ENCODE data around the gene FAM72A.
"Not testable (repeated sequence)": the region's sequence is repeated elsewhere in the genome, so short reads cannot be mapped to it uniquely, and the experiment has no call there.

Gene FAM72A

GRCh38 chr1:206215600-206216392, 13.2 kb upstream of the FAM72A start:
- DNase-seq, result not testable (repeated sequence)

GRCh38 chr1:206210802-206211201, 8.2 kb upstream of the FAM72A start:
- DNase-seq, result peak; percentile 1

GRCh38 chr1:206205569-206205968, 2.9 kb upstream of the FAM72A start:
- DNase-seq, result not testable (repeated sequence)

- peak; percentile 2 for DNase-seq
Measured at GRCh38 chr1:206204871-206205270, 2.2 kb upstream of the FAM72A start.

GRCh38 chr1:206204159-206204511, 1.5 kb upstream of the FAM72A start:
- not testable (repeated sequence) for DNase-seq

- peak; percentile 49 for DNase-seq
Measured at GRCh38 chr1:206203364-206204158, 922 bp upstream of the FAM72A start, which contains the start of gene SRGAP2. Gene SRGAP2 (plus strand): TSS chr1:206203541. CDS start chr1:206205971, 2,430 bp downstream.

GRCh38 chr1:206196748-206197424, 5.8 kb downstream of the FAM72A start:
- DNase-seq, result peak; percentile 0

- DNase-seq, result not testable (repeated sequence)
Measured at GRCh38 chr1:206195182-206195581, 7.5 kb downstream of the FAM72A start.

GRCh38 chr1:206186826-206187225, 15.8 kb downstream of the FAM72A start:
- not testable (repeated sequence) for DNase-seq

- DNase-seq, result not testable (repeated sequence)
Measured at GRCh38 chr1:206185778-206186177, 16.9 kb downstream of the FAM72A start.

- not testable (repeated sequence) for DNase-seq
Measured at GRCh38 chr1:206183788-206184187, 18.9 kb downstream of the FAM72A start.

- not testable (repeated sequence) for DNase-seq
Measured at GRCh38 chr1:206182368-206183317, 20.0 kb downstream of the FAM72A start.

- not testable (repeated sequence) for DNase-seq
Measured at GRCh38 chr1:206179666-206180065, 23.0 kb downstream of the FAM72A start.

GRCh38 chr1:206178061-206178989, 24.3 kb downstream of the FAM72A start:
- peak; percentile 0 for DNase-seq

- DNase-seq, result not testable (repeated sequence)
Measured at GRCh38 chr1:206176114-206176502, 26.5 kb downstream of the FAM72A start.

GRCh38 chr1:206175459-206176113, 27.1 kb downstream of the FAM72A start:
- DNase-seq, result peak; percentile 2

- DNase-seq, result peak; percentile 1
Measured at GRCh38 chr1:206174182-206174868, 28.3 kb downstream of the FAM72A start.

GRCh38 chr1:206173110-206173719, 29.4 kb downstream of the FAM72A start:
- DNase-seq, result not testable (repeated sequence)

- DNase-seq, result not testable (repeated sequence)
Measured at GRCh38 chr1:206169794-206170193, 32.8 kb downstream of the FAM72A start.
